ENCODE results near the gene ATP13A3. TPM values are rescaled to one million over a fixed set of nuclear protein-coding genes. Genes with fewer than 3 reads are reported as not detected.

Gene ATP13A3
- total RNA-seq, 4 donors from 2014 or later: 84.6 to 106 (median 101) TPM

DNA sequence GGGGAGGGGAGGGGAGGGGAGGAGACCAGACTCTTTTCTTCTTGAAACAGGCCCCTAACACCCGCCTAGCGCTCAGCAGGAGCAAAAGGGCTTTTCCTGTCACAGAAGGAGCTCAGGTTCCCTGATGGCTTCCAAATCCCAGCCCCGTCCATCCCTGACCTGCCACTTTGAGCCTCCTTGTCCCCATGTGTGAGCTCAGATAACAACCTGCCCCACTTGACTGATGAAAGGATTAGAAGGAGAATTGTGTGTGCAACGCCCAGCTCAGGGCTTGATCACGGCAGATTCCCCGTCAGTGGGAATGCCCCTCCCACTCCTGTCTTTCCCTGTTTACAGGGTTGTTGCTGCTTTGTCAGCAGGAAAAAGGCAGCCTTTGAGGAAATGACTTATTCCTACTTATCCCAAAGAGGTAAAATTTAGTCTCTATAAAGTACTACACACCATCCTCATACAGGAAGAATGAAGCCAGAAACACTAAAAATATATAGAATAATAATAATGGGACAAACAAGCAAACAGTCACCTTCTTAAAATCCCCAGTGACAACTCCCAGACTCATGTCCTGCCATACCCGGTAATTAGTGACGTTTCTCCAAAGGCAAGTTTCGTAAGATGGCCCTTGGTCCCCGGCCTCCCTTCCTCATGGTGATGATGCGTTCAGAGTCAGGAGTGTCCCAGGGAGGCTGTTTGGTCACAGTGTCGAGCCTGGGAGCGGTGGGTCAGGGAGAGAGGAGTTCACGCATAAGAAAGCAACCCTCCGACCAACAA, 111.1 kb downstream of the ATP13A3 start:
- peaks cover 0 to 5% (median 0%) of the 10 kb centered on the region in 4 donors for H3K4me1 ChIP-seq
- no peaks in the 10 kb centered on the region for H3K9me3 ChIP-seq
- no peaks in the 10 kb centered on the region for H3K36me3 ChIP-seq
- no peak overlapping the region for H3K4me3 ChIP-seq
- H3K27me3 ChIP-seq: peaks cover 0 to 10% of the 10 kb centered on the region in 2 donors
- 54 to 57% methylated on average over 15 of the region's 15 CpGs for WGBS, 2 donors
- no peak for TF ChIP-seq EP300 (IDR thresholded peaks at IDR 0.05)
- TF ChIP-seq CTCF (IDR thresholded peaks at IDR 0.05): no peak
- no peak for TF ChIP-seq POLR2A (IDR thresholded peaks at IDR 0.05)
- no peak for DNase-seq (ENCODE audit: low spot score in 2 of 2)
- H3K27ac ChIP-seq: no peak overlapping the region

DNA sequence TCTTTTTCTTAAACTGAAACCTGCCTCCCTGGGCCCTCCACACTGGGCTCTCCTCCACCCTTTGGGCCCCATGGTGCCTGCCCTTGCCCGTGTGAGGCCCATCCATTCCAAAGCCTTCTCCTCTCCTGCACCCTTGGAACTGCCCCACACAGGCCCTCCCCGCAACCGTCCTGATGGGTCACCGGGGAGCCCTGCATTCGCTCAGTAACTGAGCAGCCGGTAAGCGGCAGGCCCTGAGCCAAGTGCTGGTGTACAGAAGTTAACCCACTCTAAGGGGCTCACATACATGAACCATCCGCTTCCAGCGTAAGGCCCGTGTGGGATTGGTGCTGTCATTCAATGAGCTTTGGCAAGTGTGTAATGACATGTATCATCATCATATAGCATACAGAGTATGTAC, 111.9 kb downstream of the ATP13A3 start:
- Histone ChIP-seq H3K36me3 (no peaks in the 10 kb centered on the region), H3K27me3 (peaks cover 0 to 10% of the 10 kb centered on the region in 2 donors), H3K27ac (no peak overlapping the region), H3K4me1 (peaks cover 0 to 12% (median 0%) of the 10 kb centered on the region in 4 donors), H3K9me3 (no peaks in the 10 kb centered on the region), H3K4me3 (no peak overlapping the region)
- DNase-seq (ENCODE audit: low spot score in 2 of 2): no peak
- TF ChIP-seq POLR2A (IDR thresholded peaks at IDR 0.05) (no peak), EP300 (IDR thresholded peaks at IDR 0.05) (no peak), CTCF (IDR thresholded peaks at IDR 0.05) (no peak)
- WGBS, 2 donors: 48 to 56% methylated on average over 10 of the region's 10 CpGs

DNA sequence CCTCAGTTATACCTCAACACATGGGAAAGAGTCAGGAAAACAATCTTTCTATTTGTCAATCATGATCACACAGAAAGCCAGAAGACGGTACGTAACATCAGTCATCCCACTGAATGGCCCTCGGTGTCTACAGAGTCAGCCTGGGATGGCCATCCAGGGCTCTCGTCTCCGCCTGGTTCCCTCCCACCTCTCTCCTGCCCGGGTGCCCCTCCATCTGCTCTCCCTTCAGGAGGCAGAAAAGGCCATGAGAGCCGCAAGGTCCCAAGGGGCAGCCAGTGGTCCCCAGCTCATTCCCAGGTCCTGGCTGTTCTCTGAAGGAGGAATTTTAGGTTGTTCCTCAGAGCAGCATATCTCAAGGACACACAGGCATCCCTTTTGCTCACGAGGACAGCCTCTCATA, 112.9 kb downstream of the ATP13A3 start:
- no peaks in the 10 kb centered on the region for H3K36me3 ChIP-seq
- 68 to 69% methylated on average over 8 of the region's 8 CpGs for WGBS, 2 donors
- TF ChIP-seq POLR2A (IDR thresholded peaks at IDR 0.05) (no peak), EP300 (IDR thresholded peaks at IDR 0.05) (no peak), CTCF (IDR thresholded peaks at IDR 0.05) (no peak)
- no peaks in the 10 kb centered on the region for H3K9me3 ChIP-seq
- H3K4me1 ChIP-seq: peaks cover 0 to 21% (median 0%) of the 10 kb centered on the region in 4 donors
- peaks cover 0 to 10% of the 10 kb centered on the region in 2 donors for H3K27me3 ChIP-seq
- no peak overlapping the region for H3K4me3 ChIP-seq
- H3K27ac ChIP-seq: no peak overlapping the region
- DNase-seq (ENCODE audit: low spot score in 2 of 2): no peak

GRCh38 chr3:194373028-194373427, 113.8 kb downstream of the ATP13A3 start:
- Histone ChIP-seq H3K4me1 (peaks cover 0 to 21% (median 0%) of the 10 kb centered on the region in 4 donors), H3K27me3 (peaks cover 0 to 5% of the 10 kb centered on the region in 2 donors)
- WGBS, 2 donors: 81 to 86% methylated on average over 14 of the region's 14 CpGs

More at GRCh38 chr3:194373028-194373427, 113.8 kb downstream of the ATP13A3 start:
- H3K27ac ChIP-seq: no peak overlapping the region
- no peak overlapping the region for H3K4me3 ChIP-seq
- DNase-seq (ENCODE audit: low spot score in 2 of 2): no peak
- no peaks in the 10 kb centered on the region for H3K36me3 ChIP-seq
- H3K9me3 ChIP-seq: no peaks in the 10 kb centered on the region
- TF ChIP-seq POLR2A (IDR thresholded peaks at IDR 0.05): no peak
- TF ChIP-seq EP300 (IDR thresholded peaks at IDR 0.05): no peak
- TF ChIP-seq CTCF (IDR thresholded peaks at IDR 0.05): no peak
